Natural killer cell (primary cell): ENCODE data around the gene SPATA16. TPM values are rescaled to one million over a fixed set of nuclear protein-coding genes. Genes with fewer than 3 reads are reported as not detected.

Experiments used
- ATAC-seq, 3 donors: fragments of 150-1000 bp in 2 of 3; fragments of 200-7000 bp in 1 of 3; cut with Tn5 transposase; 1 replicate in 1 of 3; 2 replicates in 2 of 3; pipeline ENCODE4 v1.10.0; 2021; ENCODE audit warnings: mild to moderate bottlenecking in 2 of 3, moderate library complexity in 2 of 3
- DNase-seq, 2 donors: peaks; one replicate each; pipeline versions ENCODE4 v3.0.0 to v3.0.0-alpha.2; 2013 to 2021; ENCODE audit warnings: mixed read lengths in 1 of 2
- H3K27ac ChIP-seq: one replicate; pipeline ENCODE4 v1.5.1; 2013; ENCODE audit warnings: mild to moderate bottlenecking, low read length
- H3K27me3 ChIP-seq: one replicate; pipeline ENCODE4 v1.6.1; 2013; ENCODE audit warnings: low read length; ENCODE audit not compliant: control insufficient read depth, insufficient read depth
- H3K36me3 ChIP-seq: one replicate; pipeline ENCODE4 v1.6.1; 2013; ENCODE audit warnings: low read length; ENCODE audit not compliant: control insufficient read depth, insufficient read depth
- H3K4me1 ChIP-seq: one replicate; pipeline ENCODE4 v1.6.1; 2013; ENCODE audit warnings: low read length; ENCODE audit not compliant: control insufficient read depth, insufficient read depth
- H3K4me3 ChIP-seq: one replicate; pipeline ENCODE4 v1.5.1; 2013; ENCODE audit warnings: low read length
- H3K9me3 ChIP-seq: one replicate; pipeline ENCODE4 v1.6.1; 2013; ENCODE audit warnings: low read length; ENCODE audit not compliant: control insufficient read depth, insufficient read depth
- H3K27ac Mint-ChIP-seq, 2 donors: one replicate each; pipeline ENCODE4 v1.8.0; 2022; ENCODE audit warnings: mild to moderate bottlenecking in 2 of 2, mixed read lengths in 2 of 2, moderate library complexity in 1 of 2
- H3K27me3 Mint-ChIP-seq, 2 donors: one replicate each; pipeline ENCODE4 v1.8.0; 2022; ENCODE audit warnings: low read depth in 2 of 2, mixed read lengths in 2 of 2
- H3K36me3 Mint-ChIP-seq: one replicate; pipeline ENCODE4 v1.8.0; 2022; ENCODE audit warnings: mixed read lengths
- H3K4me1 Mint-ChIP-seq, 2 donors: one replicate each; pipeline ENCODE4 v1.8.0; 2022; ENCODE audit warnings: mixed read lengths in 2 of 2
- H3K4me3 Mint-ChIP-seq: one replicate; pipeline ENCODE4 v1.8.0; 2022; ENCODE audit warnings: mild to moderate bottlenecking, moderate library complexity, mixed read lengths
- H3K9me3 Mint-ChIP-seq, 2 donors: one replicate each; pipeline ENCODE4 v1.8.0; 2022; ENCODE audit warnings: mixed read lengths in 2 of 2
- CTCF ChIP-seq: fragments of 200-600 bp; IDR thresholded peaks from one replicate; pipeline ENCODE4 v1.8.0; 2022; ENCODE audit warnings: antibody characterized with exemption
- WGBS: methylation state at CpG from one replicate; pipeline ENCODE4 v1.1.7; 2013; ENCODE audit warnings: missing lambda C conversion rate; ENCODE audit not compliant: insufficient coverage; 5-methylcytosine and 5-hydroxymethylcytosine counted together
- intact Hi-C: fragments of 100-400 bp; cut with micrococcal nuclease; formaldehyde crosslinking; loops from one replicate; pipeline ENCODE4 v1.14.2; 2022
- total RNA-seq, 4 donors: library from RNA; stranded (reverse); fragments of 120-200 nt in 1 of 4; gene quantifications; one replicate each; pipeline versions ENCODE4 v1.2.3 to v1.2.4, GENCODE V29; 2013 to 2022

SPATA16 gene
- total RNA-seq, 3 donors from 2014 or later (not counting 1 experiment from before 2014, with no cell fraction given): not detected

GRCh38 chr3:172914854-172915253, 226.2 kb downstream of the SPATA16 start:
- intact Hi-C loops: no loop called here
- 9% methylated on average over 1 of the region's 1 CpG for whole genome bisulfite sequencing
- DNase-seq (no peak), ATAC-seq (no peak)
- Histone ChIP-seq H3K27ac (no peak overlapping the region), H3K4me1 (no peaks in the 10 kb centered on the region), H3K9me3 (no peaks in the 10 kb centered on the region), H3K36me3 (no peaks in the 10 kb centered on the region), H3K27me3 (no peaks in the 10 kb centered on the region), H3K4me3 (no peak overlapping the region)
- Mint-ChIP-seq H3K27me3 (peaks cover 11 to 12% of the 10 kb centered on the region in 2 donors), H3K27ac (no peak overlapping the region), H3K36me3 (no peaks in the 10 kb centered on the region), H3K4me1 (peaks cover 0 to 4% of the 10 kb centered on the region in 2 donors), H3K9me3 (peaks cover 2 to 3% of the 10 kb centered on the region in 2 donors), H3K4me3 (no peak overlapping the region)
- TF ChIP-seq CTCF: no peak

GRCh38 chr3:172913911-172914655, 227.0 kb downstream of the SPATA16 start:
- H3K27ac Mint-ChIP-seq: no peak overlapping the region
- no peaks in the 10 kb centered on the region for H3K4me1 ChIP-seq
- no peaks in the 10 kb centered on the region for H3K27me3 ChIP-seq
- H3K36me3 Mint-ChIP-seq: no peaks in the 10 kb centered on the region
- H3K4me3 Mint-ChIP-seq: no peak overlapping the region
- intact Hi-C loops: no loop called here
- no peak for TF ChIP-seq CTCF
- no peak overlapping the region for H3K27ac ChIP-seq
- H3K27me3 Mint-ChIP-seq: peaks cover 11 to 12% of the 10 kb centered on the region in 2 donors
- no peaks in the 10 kb centered on the region for H3K36me3 ChIP-seq
- ATAC-seq (no peak), DNase-seq (no peak)
- peaks cover 2 to 3% of the 10 kb centered on the region in 2 donors for H3K9me3 Mint-ChIP-seq
- 87% methylated on average over 2 of the region's 5 CpGs for WGBS
- H3K4me3 ChIP-seq: no peak overlapping the region
- peaks cover 0 to 4% of the 10 kb centered on the region in 2 donors for H3K4me1 Mint-ChIP-seq
- no peaks in the 10 kb centered on the region for H3K9me3 ChIP-seq

- Histone ChIP-seq H3K4me3 (no peak overlapping the region), H3K4me1 (no peaks in the 10 kb centered on the region), H3K9me3 (no peaks in the 10 kb centered on the region), H3K36me3 (no peaks in the 10 kb centered on the region), H3K27me3 (no peaks in the 10 kb centered on the region), H3K27ac (no peak overlapping the region)
- H3K27ac Mint-ChIP-seq: no peak overlapping the region
- H3K9me3 Mint-ChIP-seq: peaks cover 2 to 3% of the 10 kb centered on the region in 2 donors
- H3K36me3 Mint-ChIP-seq: no peaks in the 10 kb centered on the region
- intact Hi-C loops: no loop called here
- peaks cover 0 to 4% of the 10 kb centered on the region in 2 donors for H3K4me1 Mint-ChIP-seq
- DNase-seq (no peak), ATAC-seq (no peak)
- TF ChIP-seq CTCF: no peak
- H3K27me3 Mint-ChIP-seq: peaks cover 11 to 12% of the 10 kb centered on the region in 2 donors
- no peak overlapping the region for H3K4me3 Mint-ChIP-seq
- WGBS: 89% methylated on average over 3 of the region's 3 CpGs
Observed at GRCh38 chr3:172911142-172911541, 229.9 kb downstream of the SPATA16 start.
